SK-N-SH (cell line): Measurements from ENCODE around the gene ELANE. TPM values are rescaled to one million over a fixed set of nuclear protein-coding genes. Genes with fewer than 3 reads are reported as not detected.

Experiments
- CTCF ChIA-PET: fragments of 300-600, 350-600 bp; formaldehyde crosslinking; extraction: SDS; loops from one replicate; lab custom pipeline; 2021; lab: Yijun Ruan, JAX
- POLR2A ChIA-PET: fragments of 350-600 bp; sonication (Branson Sonifier 250); formaldehyde crosslinking; extraction: SDS; loops from one replicate; lab custom pipeline; 2020; ENCODE audit warnings: antibody characterized with exemption, inconsistent platforms; lab: Yijun Ruan, JAX
- DNase-seq: peaks from one replicate; pipeline ENCODE4 v3.0.0; 2012
- H2AFZ ChIP-seq: fragments of 200-600 bp; sonication (generic); 2 replicates; pipeline ENCODE4 v1.8.1; 2016; ENCODE audit warnings: antibody characterized with exemption, mild to moderate bottlenecking, low read depth
- H3F3A ChIP-seq: fragments of 200-600 bp; sonication (generic); replicated peaks from 2 replicates; pipeline ENCODE3; 2016; ENCODE audit warnings: antibody characterized with exemption, mild to moderate bottlenecking; ENCODE audit not compliant: insufficient read depth
- H3K27ac ChIP-seq, 2 experiments: fragments of 200-500 bp in 1 of 2; fragments of 200-600 bp in 1 of 2; sonication (Bioruptor generic) in 1 of 2; sonication (generic), shearing (Covaris generic) in 1 of 2; 2 replicates each; pipeline versions ENCODE4 v1.5.1 to v1.6.1; 2014 to 2016; ENCODE audit warnings: low read depth in 2 of 2, inconsistent platforms in 1 of 2, low read length in 1 of 2, mild to moderate bottlenecking in 1 of 2, mixed read lengths in 1 of 2
- H3K27me3 ChIP-seq: fragments of 200-600 bp; sonication (generic), shearing (Covaris generic); 2 replicates; pipeline ENCODE4 v1.6.1; 2016; ENCODE audit warnings: mixed run types; ENCODE audit not compliant: insufficient read depth
- H3K36me3 ChIP-seq, 2 experiments: fragments of 200-500 bp in 1 of 2; fragments of 200-600 bp in 1 of 2; sonication (Bioruptor generic) in 1 of 2; sonication (generic) in 1 of 2; replicated peaks in 1 of 2; 2 replicates each; pipeline versions ENCODE3 to v1.5.1; 2014 to 2016; ENCODE audit warnings: low read length in 1 of 2, mild to moderate bottlenecking in 1 of 2; ENCODE audit not compliant: insufficient read depth in 2 of 2, control insufficient read depth in 1 of 2
- H3K4me1 ChIP-seq, 2 experiments: fragments of 200-500 bp in 1 of 2; fragments of 200-600 bp in 1 of 2; sonication (Bioruptor generic) in 1 of 2; sonication (generic), shearing (Covaris generic) in 1 of 2; 2 replicates each; pipeline versions ENCODE4 v1.5.1 to v1.6.1; 2014 to 2016; ENCODE audit warnings: low read depth in 1 of 2, low read length in 1 of 2, mixed run types in 1 of 2; ENCODE audit not compliant: insufficient read depth in 2 of 2, control insufficient read depth in 1 of 2
- H3K4me2 ChIP-seq: fragments of 200-600 bp; sonication (generic), shearing (Covaris generic); 2 replicates; pipeline ENCODE4 v1.6.1; 2017; ENCODE audit warnings: mixed run types
- H3K4me3 ChIP-seq, 2 experiments: fragments of 200-500 bp in 1 of 2; fragments of 200-600 bp in 1 of 2; sonication (Bioruptor generic) in 1 of 2; sonication (generic), shearing (Covaris generic) in 1 of 2; 2 replicates each; pipeline versions ENCODE4 v1.5.1 to v1.8.1; 2014 to 2016; ENCODE audit warnings: low read depth in 2 of 2, inconsistent platforms in 1 of 2, low read length in 1 of 2, mild to moderate bottlenecking in 1 of 2, mixed read lengths in 1 of 2, moderate library complexity in 1 of 2
- H3K79me2 ChIP-seq: fragments of 200-600 bp; sonication (generic); 2 replicates; pipeline ENCODE4 v1.8.1; 2017; ENCODE audit warnings: mild to moderate bottlenecking; ENCODE audit not compliant: insufficient read depth
- H3K9ac ChIP-seq: fragments of 200-600 bp; sonication (generic); 2 replicates; pipeline ENCODE4 v1.6.1; 2017; ENCODE audit warnings: mixed run types
- H3K9me2 ChIP-seq: fragments of 200-600 bp; sonication (generic); 2 replicates; pipeline ENCODE4 v1.6.1; 2017; ENCODE audit warnings: mixed run types
- H3K9me3 ChIP-seq: fragments of 200-600 bp; sonication (generic); 2 replicates; pipeline ENCODE4 v1.6.1; 2017; ENCODE audit warnings: mixed run types, mild to moderate bottlenecking, moderate library complexity
- H4K20me1 ChIP-seq: fragments of 200-600 bp; sonication (generic); 2 replicates; pipeline ENCODE4 v1.6.1; 2017; ENCODE audit warnings: mild to moderate bottlenecking, mixed run types; ENCODE audit not compliant: insufficient read depth
- CHD2 ChIP-seq: fragments of 150-350 bp; IDR thresholded peaks from 2 replicates; pipeline ENCODE4 v1.6.1; 2018; ENCODE audit warnings: low read length; ENCODE audit not compliant: partially characterized antibody
- ELF1 ChIP-seq: IDR thresholded peaks from 2 replicates; pipeline ENCODE4 v1.4.0; 2012
- FOSL2 ChIP-seq: IDR thresholded peaks from 2 replicates; pipeline ENCODE4 v1.4.0; 2012; ENCODE audit warnings: low read depth, mild to moderate bottlenecking, moderate library complexity, borderline replicate concordance
- GATA2 ChIP-seq: sonication (generic); formaldehyde crosslinking; IDR thresholded peaks from 2 replicates; pipeline ENCODE4 v1.5.0; 2020; ENCODE audit warnings: mild to moderate bottlenecking, missing genetic modification reagents
- RFX5 ChIP-seq: IDR thresholded peaks from 2 replicates; pipeline ENCODE4 v1.6.1; 2012; ENCODE audit warnings: mild to moderate bottlenecking, improper control_type of control experiment, low read length
- RXRA ChIP-seq: IDR thresholded peaks from 2 replicates; pipeline ENCODE4 v1.4.0; 2012; ENCODE audit warnings: low read depth, mild to moderate bottlenecking, borderline replicate concordance
- SMC3 ChIP-seq: IDR thresholded peaks from 2 replicates; pipeline ENCODE4 v1.6.1; 2012; ENCODE audit warnings: low read depth, low read length, improper control_type of control experiment
- TCF12 ChIP-seq: IDR thresholded peaks from 2 replicates; pipeline ENCODE4 v1.4.0; 2012
- YY1 ChIP-seq: IDR thresholded peaks from 2 replicates; pipeline ENCODE4 v1.4.0; 2012; ENCODE audit warnings: low read depth, mild to moderate bottlenecking
- ZBTB33 ChIP-seq: IDR thresholded peaks from 2 replicates; pipeline ENCODE4 v1.4.0; 2012; ENCODE audit warnings: low read depth, borderline replicate concordance
- WGBS: methylation state at CpG from one replicate; pipeline ENCODE4 v1.1.6; 2017; ENCODE audit warnings: low lambda C conversion rate; 5-methylcytosine and 5-hydroxymethylcytosine counted together
- polyA plus RNA-seq, 3 experiments: library from polyadenylated mRNA; depleted of rRNA; stranded (reverse); fragments of >200 nt; gene quantifications; 2 replicates each; pipeline ENCODE4 v1.2.3, GENCODE V29; 2012
- TF ChIP-seq, protein P1 (sequence below): IDR thresholded peaks from 2 replicates; pipeline ENCODE4 v1.4.0; 2012; ENCODE audit warnings: low read depth
- TF ChIP-seq, protein P2 (sequence below): fragments of 200-600 bp; sonication (generic); IDR thresholded peaks from 2 replicates; pipeline ENCODE4 v1.6.1; 2017; ENCODE audit warnings: antibody characterized with exemption, mild to moderate bottlenecking, moderate library complexity
- TF ChIP-seq, protein P3 (sequence below): fragments of 150-350 bp; IDR thresholded peaks from 2 replicates; pipeline ENCODE4 v1.6.1; 2016; ENCODE audit warnings: mild to moderate bottlenecking, low read depth, low read length
- TF ChIP-seq, protein P4 (sequence below): fragments of 150-350 bp; IDR thresholded peaks from 2 replicates; pipeline ENCODE4 v1.6.1; 2017; ENCODE audit warnings: antibody characterized with exemption, low read length, low read depth, borderline replicate concordance

Gene ELANE
- polyA plus RNA-seq, 1 of the 3 experiments (the other 2 are of a cell fraction) = not detected

DNA sequence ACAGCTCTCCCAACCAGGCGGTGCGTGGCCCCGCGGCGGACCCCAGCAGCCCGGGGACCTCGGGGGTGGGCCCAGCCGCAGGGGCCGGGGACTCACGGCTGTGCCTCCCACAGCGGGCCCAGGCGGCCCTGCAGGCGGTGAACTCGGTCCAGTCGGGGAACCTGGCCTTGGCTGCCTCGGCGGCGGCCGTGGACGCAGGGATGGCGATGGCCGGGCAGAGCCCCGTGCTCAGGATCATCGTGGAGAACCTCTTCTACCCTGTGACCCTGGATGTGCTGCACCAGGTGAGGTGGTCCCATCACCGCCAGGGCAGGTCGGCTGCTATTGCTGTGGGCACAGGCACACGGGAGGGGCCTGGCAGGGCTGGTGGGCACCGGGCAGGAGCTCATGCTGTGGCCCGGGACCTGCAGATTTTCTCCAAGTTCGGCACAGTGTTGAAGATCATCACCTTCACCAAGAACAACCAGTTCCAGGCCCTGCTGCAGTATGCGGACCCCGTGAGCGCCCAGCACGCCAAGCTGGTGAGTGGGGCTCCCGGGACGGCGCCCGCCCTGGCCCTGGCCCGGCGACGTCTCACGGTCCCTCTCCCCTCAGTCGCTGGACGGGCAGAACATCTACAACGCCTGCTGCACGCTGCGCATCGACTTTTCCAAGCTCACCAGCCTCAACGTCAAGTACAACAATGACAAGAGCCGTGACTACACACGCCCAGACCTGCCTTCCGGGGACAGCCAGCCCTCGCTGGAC, 47.5 kb upstream of the ELANE start:
- no peak for DNase-seq
- Histone ChIP-seq H3K27me3 (no peaks in the 10 kb centered on the region), H2AFZ (no peak overlapping the region), H3K9ac (no peak overlapping the region), H3K36me3 (peaks cover 49 to 74% of the 10 kb centered on the region in 2 experiments), H3K4me1 (peaks cover 25 to 29% of the 10 kb centered on the region in 2 experiments; a peak in 2 of 4 replicates), H3K4me3 (no peak overlapping the region), H3K27ac (no peak overlapping the region; a peak in 1 of 4 replicates), H4K20me1 (peaks cover 100% of the 10 kb centered on the region), H3K79me2 (peaks cover 99% of the 10 kb centered on the region), H3K9me2 (no peaks in the 10 kb centered on the region), H3K9me3 (no peaks in the 10 kb centered on the region), H3F3A (peaks cover 13% of the 10 kb centered on the region), H3K4me2 (no peak overlapping the region)
- CTCF ChIA-PET = no interaction called here
- TF ChIP-seq ZBTB33 (no peak), YY1 (no peak), TCF12 (no peak), SMC3 (no peak), CHD2 (no peak)
- TF ChIP-seq, protein P1, sequence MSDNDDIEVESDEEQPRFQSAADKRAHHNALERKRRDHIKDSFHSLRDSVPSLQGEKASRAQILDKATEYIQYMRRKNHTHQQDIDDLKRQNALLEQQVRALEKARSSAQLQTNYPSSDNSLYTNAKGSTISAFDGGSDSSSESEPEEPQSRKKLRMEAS = no peak
- TF ChIP-seq, protein P2, sequence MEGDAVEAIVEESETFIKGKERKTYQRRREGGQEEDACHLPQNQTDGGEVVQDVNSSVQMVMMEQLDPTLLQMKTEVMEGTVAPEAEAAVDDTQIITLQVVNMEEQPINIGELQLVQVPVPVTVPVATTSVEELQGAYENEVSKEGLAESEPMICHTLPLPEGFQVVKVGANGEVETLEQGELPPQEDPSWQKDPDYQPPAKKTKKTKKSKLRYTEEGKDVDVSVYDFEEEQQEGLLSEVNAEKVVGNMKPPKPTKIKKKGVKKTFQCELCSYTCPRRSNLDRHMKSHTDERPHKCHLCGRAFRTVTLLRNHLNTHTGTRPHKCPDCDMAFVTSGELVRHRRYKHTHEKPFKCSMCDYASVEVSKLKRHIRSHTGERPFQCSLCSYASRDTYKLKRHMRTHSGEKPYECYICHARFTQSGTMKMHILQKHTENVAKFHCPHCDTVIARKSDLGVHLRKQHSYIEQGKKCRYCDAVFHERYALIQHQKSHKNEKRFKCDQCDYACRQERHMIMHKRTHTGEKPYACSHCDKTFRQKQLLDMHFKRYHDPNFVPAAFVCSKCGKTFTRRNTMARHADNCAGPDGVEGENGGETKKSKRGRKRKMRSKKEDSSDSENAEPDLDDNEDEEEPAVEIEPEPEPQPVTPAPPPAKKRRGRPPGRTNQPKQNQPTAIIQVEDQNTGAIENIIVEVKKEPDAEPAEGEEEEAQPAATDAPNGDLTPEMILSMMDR = no peak
- POLR2A ChIA-PET = interaction anchor here (1.6 kb wide), 1 partner anchor 10 kb away, joined by 6 read pairs; no protein-coding TSS in a partner anchor
- WGBS = 100% methylated on average over 13 of the region's 53 CpGs

DNA sequence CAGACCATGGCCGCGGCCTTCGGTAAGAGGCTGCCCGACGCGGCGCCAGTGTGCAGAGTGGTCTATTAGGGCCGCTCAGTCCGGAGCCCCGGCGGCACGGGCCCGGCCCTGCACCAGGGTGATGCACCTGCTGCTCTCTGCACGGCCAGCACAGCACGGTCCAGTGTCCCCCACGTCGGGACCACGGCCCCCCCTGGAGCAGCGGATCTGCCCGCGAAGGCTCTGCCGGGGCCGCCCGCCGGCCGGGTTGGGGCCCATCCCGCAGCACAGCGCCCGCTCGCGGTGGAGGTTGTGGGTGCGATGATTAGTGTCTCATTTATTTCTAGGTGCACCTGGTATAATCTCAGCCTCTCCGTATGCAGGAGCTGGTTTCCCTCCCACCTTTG, 46.9 kb upstream of the ELANE start:
- Histone ChIP-seq H3K4me2 (no peak overlapping the region), H4K20me1 (peaks cover 100% of the 10 kb centered on the region), H3K9me2 (no peaks in the 10 kb centered on the region), H3K4me3 (no peak overlapping the region), H3K79me2 (peaks cover 97% of the 10 kb centered on the region), H3F3A (peaks cover 19% of the 10 kb centered on the region), H3K9me3 (no peaks in the 10 kb centered on the region), H3K27ac (no peak overlapping the region; a peak in 1 of 4 replicates), H3K36me3 (peaks cover 50 to 79% of the 10 kb centered on the region in 2 experiments), H2AFZ (no peak overlapping the region), H3K27me3 (no peaks in the 10 kb centered on the region), H3K9ac (no peak overlapping the region), H3K4me1 (peaks cover 20 to 25% of the 10 kb centered on the region in 2 experiments; a peak in 2 of 4 replicates)
- 94% methylated on average over 8 of the region's 33 CpGs for WGBS
- DNase-seq = peak; percentile 42
- POLR2A ChIA-PET = interaction anchor here (1.6 kb wide), 1 partner anchor 9 kb away, joined by 6 read pairs; no protein-coding TSS in a partner anchor
- CTCF ChIA-PET = no interaction called here
- no peak for TF ChIP-seq FOSL2
- no peak for TF ChIP-seq RFX5
- TF ChIP-seq RXRA = no peak
- TF ChIP-seq, protein P3, sequence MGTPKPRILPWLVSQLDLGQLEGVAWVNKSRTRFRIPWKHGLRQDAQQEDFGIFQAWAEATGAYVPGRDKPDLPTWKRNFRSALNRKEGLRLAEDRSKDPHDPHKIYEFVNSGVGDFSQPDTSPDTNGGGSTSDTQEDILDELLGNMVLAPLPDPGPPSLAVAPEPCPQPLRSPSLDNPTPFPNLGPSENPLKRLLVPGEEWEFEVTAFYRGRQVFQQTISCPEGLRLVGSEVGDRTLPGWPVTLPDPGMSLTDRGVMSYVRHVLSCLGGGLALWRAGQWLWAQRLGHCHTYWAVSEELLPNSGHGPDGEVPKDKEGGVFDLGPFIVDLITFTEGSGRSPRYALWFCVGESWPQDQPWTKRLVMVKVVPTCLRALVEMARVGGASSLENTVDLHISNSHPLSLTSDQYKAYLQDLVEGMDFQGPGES = no peak
- TF ChIP-seq YY1 = no peak
- TF ChIP-seq, protein P4, sequence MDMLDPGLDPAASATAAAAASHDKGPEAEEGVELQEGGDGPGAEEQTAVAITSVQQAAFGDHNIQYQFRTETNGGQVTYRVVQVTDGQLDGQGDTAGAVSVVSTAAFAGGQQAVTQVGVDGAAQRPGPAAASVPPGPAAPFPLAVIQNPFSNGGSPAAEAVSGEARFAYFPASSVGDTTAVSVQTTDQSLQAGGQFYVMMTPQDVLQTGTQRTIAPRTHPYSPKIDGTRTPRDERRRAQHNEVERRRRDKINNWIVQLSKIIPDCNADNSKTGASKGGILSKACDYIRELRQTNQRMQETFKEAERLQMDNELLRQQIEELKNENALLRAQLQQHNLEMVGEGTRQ = no peak
- TF ChIP-seq GATA2 (CRISPR knock-in tag) = no peak
- no peak for TF ChIP-seq ELF1
- no peak for TF ChIP-seq ZBTB33
